GM12801 (cell line): ENCODE results near the gene DCP1A.

Experiments used
- CTCF ChIP-seq: IDR thresholded peaks from one replicate; pipeline ENCODE4 v1.5.1; 2011; ENCODE audit warnings: control low read depth; ENCODE audit not compliant: insufficient read length; ENCODE audit errors: extremely low read depth

Gene DCP1A

DNA sequence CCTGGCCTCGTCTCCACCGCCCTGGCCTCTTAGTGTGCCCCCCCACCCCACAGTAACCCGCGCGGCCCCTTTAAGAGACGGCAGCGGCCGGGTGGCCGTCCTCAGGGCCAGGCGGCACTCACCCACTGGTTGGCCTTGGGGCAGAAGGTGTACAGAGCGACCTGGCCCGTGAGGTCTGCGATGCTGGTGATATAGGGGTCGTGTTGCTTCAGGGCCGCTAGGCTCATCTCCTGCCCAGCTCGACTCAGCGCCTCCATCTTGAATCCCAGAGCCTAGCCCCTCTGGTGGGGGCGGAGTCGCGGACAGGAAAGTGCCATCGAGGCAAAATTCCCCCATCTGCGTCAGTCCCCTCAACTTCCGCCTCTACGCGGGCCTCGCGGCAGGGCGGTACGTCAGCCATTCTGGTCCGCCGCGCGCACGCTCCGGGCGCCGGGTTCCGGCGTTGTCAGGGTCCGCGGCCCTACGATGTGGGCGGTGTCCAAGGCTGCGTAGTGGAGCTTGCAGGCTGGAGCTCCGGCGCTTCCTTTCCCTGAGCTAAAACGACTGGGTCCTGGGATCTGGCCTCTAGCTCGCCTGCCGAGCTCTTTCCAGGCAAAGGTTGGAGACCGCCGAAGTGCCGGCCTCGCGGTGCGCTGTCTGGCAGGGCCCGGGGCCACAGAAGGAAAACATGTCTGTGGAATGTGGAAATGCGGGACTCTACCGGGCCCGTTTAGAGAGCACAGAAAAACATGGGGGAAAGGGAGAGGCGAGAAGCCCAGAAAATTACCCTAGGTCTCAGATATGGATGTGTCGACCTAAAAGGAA lies at the start of gene DCP1A:
Gene DCP1A (minus strand): TSS at position 283 of the 804 bp plus-strand sequence. CDS start 26 bp downstream, at position 257.
- TF ChIP-seq CTCF, result no peak

GRCh38 chr3:53384465-53385423 lies 37.4 kb upstream of the DCP1A start:
- TF ChIP-seq CTCF, result no peak

GRCh38 chr3:53382106-53382505 lies 34.8 kb upstream of the DCP1A start:
- TF ChIP-seq CTCF, result no peak

DNA sequence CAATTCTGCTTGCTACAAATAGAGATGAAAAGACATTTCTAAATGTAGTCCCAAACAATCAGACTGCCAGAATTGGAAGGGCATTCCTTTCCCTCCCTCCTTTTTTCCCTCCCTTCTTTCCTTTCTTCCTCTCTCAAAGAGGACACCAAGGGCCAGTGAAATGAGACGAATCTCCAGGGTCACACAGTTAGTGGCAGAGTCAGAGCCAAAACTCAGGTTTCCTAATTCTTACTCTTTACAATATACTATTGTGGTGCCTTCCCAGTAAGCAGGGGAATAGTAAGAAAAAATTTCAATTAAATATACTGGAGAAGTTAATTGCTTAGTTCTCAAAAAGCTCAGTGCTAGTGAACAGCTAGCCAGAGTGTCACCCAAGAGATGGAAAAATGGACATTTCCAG lies 33.0 kb upstream of the DCP1A start:
- no peak for TF ChIP-seq CTCF

DNA sequence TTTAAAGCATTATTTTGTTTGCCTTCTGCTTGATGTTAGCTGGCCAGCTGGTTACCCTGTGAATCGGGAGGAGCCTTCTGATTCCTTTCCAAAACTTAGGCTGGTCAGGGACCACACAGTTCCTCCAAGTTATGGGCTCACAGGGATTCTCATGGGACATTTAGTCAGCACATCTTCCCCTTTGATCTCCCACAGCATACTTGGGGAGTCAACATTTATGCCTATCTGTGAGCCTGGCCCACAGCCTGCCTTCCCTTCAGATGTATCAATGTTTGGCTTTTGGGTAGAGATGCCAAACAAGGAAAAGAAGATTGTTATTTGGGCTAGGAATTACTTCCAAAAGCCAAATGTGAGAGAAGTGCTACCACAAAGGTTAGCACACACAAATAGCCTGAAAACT lies 32.6 kb upstream of the DCP1A start:
- no peak for TF ChIP-seq CTCF

DNA sequence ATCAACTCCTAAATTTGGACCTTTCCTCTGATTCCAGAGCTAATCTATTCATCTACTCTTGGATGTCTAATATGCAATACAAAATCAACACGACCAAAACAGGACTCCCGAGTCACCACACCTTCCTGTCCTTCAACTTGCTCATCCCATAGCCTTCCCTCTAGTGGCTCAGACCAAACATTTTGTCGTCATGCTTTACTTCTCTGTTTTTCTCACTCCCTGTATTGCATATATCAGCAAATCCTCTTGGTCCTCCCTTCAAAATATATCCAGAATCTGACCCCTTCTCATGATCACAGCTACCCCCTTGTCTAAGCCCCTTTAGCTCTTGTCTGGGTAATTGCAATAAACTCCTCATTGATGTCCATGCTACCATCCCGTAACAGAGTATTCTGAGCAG lies 30.5 kb upstream of the DCP1A start:
- TF ChIP-seq CTCF, result no peak

DNA sequence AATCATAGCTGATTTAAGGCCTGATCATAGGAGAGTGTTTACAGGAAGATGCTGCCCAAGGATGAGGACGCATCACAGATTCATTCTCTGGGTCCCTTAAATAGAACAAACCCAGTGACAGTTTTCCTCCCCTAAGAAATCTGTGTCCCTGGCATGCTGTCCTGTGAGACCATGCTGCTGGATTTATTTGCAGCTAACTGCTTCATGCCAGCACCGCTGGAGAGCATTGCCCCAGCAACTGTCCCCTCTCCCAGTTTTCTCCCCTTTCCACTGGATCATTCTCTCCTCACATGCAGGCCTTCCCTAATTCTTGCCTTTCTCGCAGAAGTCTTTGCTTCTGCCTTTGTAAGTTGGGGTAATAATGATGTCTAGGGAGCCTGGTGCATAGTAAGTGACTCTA lies 29.3 kb upstream of the DCP1A start:
- TF ChIP-seq CTCF, result no peak
